ENCODE measurements around the gene SCUBE3. TPM values are rescaled to one million over a fixed set of nuclear protein-coding genes. Genes with fewer than 3 reads are reported as not detected.

Gene SCUBE3
- total and polyA plus RNA-seq, 2 of the 8 experiments (the other 6 are each of a cell fraction or from before 2014, with no cell fraction given), result 0.80 to 1.0 TPM

DNA sequence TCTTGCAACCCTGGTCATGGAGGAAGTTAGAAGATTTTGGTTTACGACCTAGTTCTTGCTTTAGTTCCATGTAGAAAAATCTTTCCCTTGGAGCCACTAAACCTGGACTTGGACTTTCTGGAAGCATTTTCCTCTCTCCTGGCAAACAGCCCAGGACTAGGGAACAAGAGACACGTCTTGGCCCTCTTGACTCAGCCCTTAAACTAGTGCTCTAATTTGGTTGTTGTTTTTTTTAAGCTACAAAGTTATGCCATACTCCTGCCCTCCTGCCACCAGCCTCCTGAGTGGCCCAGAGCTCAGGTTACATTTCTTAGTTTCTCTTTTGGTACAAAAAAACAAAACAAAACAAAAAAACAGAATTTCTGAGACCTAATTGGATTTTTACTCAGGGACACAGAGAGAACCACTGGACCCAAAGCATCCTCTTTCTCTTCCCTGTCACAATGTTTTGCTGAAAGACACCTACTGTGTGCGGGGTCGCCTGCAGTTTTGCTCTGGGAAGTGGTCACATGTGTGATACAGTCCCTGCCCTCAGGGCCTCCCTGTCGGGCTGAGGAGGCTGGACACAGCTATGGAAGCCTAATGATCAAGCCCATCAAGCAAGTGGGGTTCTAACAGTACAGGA is 32.3 kb upstream of the SCUBE3 start:
- Histone ChIP-seq H2AK5ac (ENCODE audit: low read depth, low read length) (no peak overlapping the region), H3K9ac (replicated peaks in 1 of 4; ENCODE audit: extremely low read depth in 1 of 4, low read depth in 3 of 4, low read length in 3 of 4) (no peak overlapping the region), H4K91ac (replicated peaks; ENCODE audit: insufficient read length, low read length) (no peak overlapping the region), H2BK12ac (ENCODE audit: low read depth, low read length) (no peak overlapping the region), H3K23ac (ENCODE audit: insufficient read length) (no peak overlapping the region), H3K36me3 (ENCODE audit: control insufficient read depth in 2 of 4, insufficient read depth in 4 of 4, low read length in 3 of 4) (no peaks in the 10 kb centered on the region), H2BK120ac (replicated peaks; ENCODE audit: low read depth, low read length) (no peak overlapping the region), H3K56ac (replicated peaks; ENCODE audit: insufficient read length, low read depth, low read length) (no peak overlapping the region), H3K4me3 (ENCODE audit: extremely low read depth in 1 of 4, insufficient read depth in 2 of 4, low read depth in 3 of 4, low read length in 4 of 4) (no peak overlapping the region), H2BK5ac (ENCODE audit: low read depth, low read length) (no peak overlapping the region), H2BK15ac (ENCODE audit: low read length) (no peak overlapping the region), H3K27ac (ENCODE audit: low read depth, low read length) (no peak overlapping the region), H4K5ac (ENCODE audit: insufficient read length, low read depth, low read length) (no peak overlapping the region), H4K8ac (ENCODE audit: extremely low read depth, insufficient read depth, low read length) (no peak overlapping the region), H4K20me1 (replicated peaks in 1 of 2; ENCODE audit: control insufficient read depth in 1 of 2, insufficient read depth in 2 of 2, low read length in 2 of 2) (no peaks in the 10 kb centered on the region), H3K9me3 (ENCODE audit: insufficient read depth in 2 of 2, low read depth in 1 of 2, low read length in 1 of 2) (no peaks in the 10 kb centered on the region), H2BK20ac (ENCODE audit: low read length) (no peak overlapping the region), H3K18ac (ENCODE audit: extremely low read depth, low read length) (no peak overlapping the region), H3K79me2 (ENCODE audit: control insufficient read depth in 1 of 2, insufficient read depth in 2 of 2, low read length in 2 of 2) (no peaks in the 10 kb centered on the region), H3K79me1 (ENCODE audit: low read depth, low read length) (no peaks in the 10 kb centered on the region), H3K4me1 (replicated peaks in 1 of 4; ENCODE audit: control insufficient read depth in 3 of 4, insufficient read depth in 4 of 4, low read length in 3 of 4) (peaks cover 0 to 5% (median 4%) of the 10 kb centered on the region in 4 experiments; a peak in 5 of 7 replicates), H3K23me2 (ENCODE audit: low read depth, low read length) (no peaks in the 10 kb centered on the region; the same call in 1 of the 2 replicates), H3K27me3 (replicated peaks in 1 of 4; ENCODE audit: control insufficient read depth in 3 of 4, extremely low read depth in 1 of 4, insufficient read depth in 3 of 4, low read length in 3 of 4) (peaks cover 0 to 14% (median 4%) of the 10 kb centered on the region in 4 experiments; a peak in 4 of 7 replicates), H2AFZ (ENCODE audit: low read length) (0 out of 2 replicates have a peak overlapping the region, but pooled peaks have one; percentile 17), H3K4ac (replicated peaks; ENCODE audit: insufficient read length, low read depth, low read length) (no peak overlapping the region), H3K14ac (ENCODE audit: insufficient read length) (no peak overlapping the region), H3K4me2 (ENCODE audit: insufficient read depth in 1 of 2, low read depth in 2 of 2, low read length in 2 of 2) (peak overlapping the region in 1 of 2 experiments; percentile 20; a peak in 1 of 4 replicates)
- no peak for DNase-seq (ENCODE audit: low read depth in 1 of 2, low spot score in 2 of 2)
- 72% methylated on average over 5 of the region's 5 CpGs; no CpG with 5 or more reads in 1 of the 2 experiments for WGBS, 2 experiments (ENCODE audit: extremely low coverage in 1 of 2, insufficient coverage in 1 of 2, insufficient read length in 1 of 2, insufficient replicate concordance in 2 of 2, low coverage in 1 of 2, low lambda C conversion rate in 2 of 2, missing lambda C conversion rate in 1 of 2)
- POLR2A ChIA-PET (ENCODE audit: partially characterized antibody), result interaction anchor here (1.2 kb wide), 1 partner anchor 60 kb away, joined by 4 read pairs; no protein-coding TSS in a partner anchor
- CTCF ChIA-PET (ENCODE audit: partially characterized antibody), result interaction anchor here (1.0 to 4.8 kb wide), 5 partner anchors 8 to 59 kb away, joined by 5 to 35 read pairs (median 8); no protein-coding TSS in a partner anchor
- TF ChIP-seq SUZ12 (IDR thresholded peaks at IDR 0.05; ENCODE audit: low read length) (no peak), POU5F1 (IDR thresholded peaks at IDR 0.05; ENCODE audit: low read depth, low read length) (no peak), BRCA1 (IDR thresholded peaks at IDR 0.05; ENCODE audit: low read depth, low read length) (no peak), HDAC2 (IDR thresholded peaks at IDR 0.05; ENCODE audit: borderline replicate concordance in 1 of 2, low read depth in 2 of 2, low read length in 2 of 2) (no peak), TEAD4 (IDR thresholded peaks at IDR 0.05; ENCODE audit: low read depth, low read length) (no peak), TAF1 (IDR thresholded peaks at IDR 0.05; ENCODE audit: low read depth, low read length) (no peak), CTBP2 (IDR thresholded peaks at IDR 0.05; ENCODE audit: borderline replicate concordance, insufficient read depth, insufficient read length, low read length) (no peak), TAF7 (optimal IDR thresholded peaks at IDR 0.05; ENCODE audit: borderline replicate concordance, low read depth, low read length) (no peak), KDM5A (IDR thresholded peaks at IDR 0.05; ENCODE audit: low read length) (no peak), ZNF274 (IDR thresholded peaks at IDR 0.05; ENCODE audit: borderline replicate concordance, extremely low read depth, low read length) (no peak), SIN3A (conservative IDR thresholded peaks at IDR 0.05 in 1 of 2, IDR thresholded peaks at IDR 0.05 in 1 of 2; ENCODE audit: low read depth in 1 of 2, low read length in 2 of 2) (no peak), CBX5 (IDR thresholded peaks at IDR 0.05; ENCODE audit: low read depth, low read length) (no peak)
- FAIRE-seq, result no peak

Measured in H1 (cell line).